HG02610 (cell line): ENCODE data around the gene TRRAP.

Experiments used
- ATAC-seq: cut with Tn5 transposase; IDR thresholded peaks from one replicate; pipeline ENCODE4 v1.9.1; 2021; ENCODE audit warnings: mild to moderate bottlenecking, moderate library complexity; ENCODE audit not compliant: unreplicated experiment

Gene TRRAP

GRCh38 chr7:99021941-99022560, 143.7 kb downstream of the TRRAP start:
- ATAC-seq = no peak

GRCh38 chr7:99024066-99024465, 145.7 kb downstream of the TRRAP start:
- ATAC-seq = no peak

GRCh38 chr7:99027241-99027640, 148.9 kb downstream of the TRRAP start:
- no peak for ATAC-seq

GRCh38 chr7:99027841-99028240, 149.5 kb downstream of the TRRAP start:
- no peak for ATAC-seq

- no peak for ATAC-seq
Measured at GRCh38 chr7:99028261-99028973, 150.1 kb downstream of the TRRAP start.

- no peak for ATAC-seq
Measured at GRCh38 chr7:99029466-99030435, 151.4 kb downstream of the TRRAP start.

- ATAC-seq = no peak
Measured at GRCh38 chr7:99030457-99030856, 152.1 kb downstream of the TRRAP start.

GRCh38 chr7:99030951-99031350, 152.6 kb downstream of the TRRAP start:
- no peak for ATAC-seq

GRCh38 chr7:99031496-99031895, 153.2 kb downstream of the TRRAP start:
- no peak for ATAC-seq

- no peak for ATAC-seq
Measured at GRCh38 chr7:99032928-99033327, 154.6 kb downstream of the TRRAP start.

- ATAC-seq = no peak
Measured at GRCh38 chr7:99033765-99034164, 155.4 kb downstream of the TRRAP start.

GRCh38 chr7:99034932-99035722, 156.8 kb downstream of the TRRAP start:
- no peak for ATAC-seq

GRCh38 chr7:99035723-99036545, 157.6 kb downstream of the TRRAP start:
- no peak for ATAC-seq

- no peak for ATAC-seq
Measured at GRCh38 chr7:99036546-99037111, 158.3 kb downstream of the TRRAP start.

GRCh38 chr7:99037327-99037940, 159.1 kb downstream of the TRRAP start:
- ATAC-seq = no peak

- ATAC-seq = no peak
Measured at GRCh38 chr7:99038086-99038855, 159.9 kb downstream of the TRRAP start.

- no peak for ATAC-seq
Measured at GRCh38 chr7:99039384-99039891, 161.1 kb downstream of the TRRAP start.
